ENCODE results near the gene FAM20C.

Gene FAM20C

GRCh38 chr7:191981-192649 is at the start of gene FAM20C:
Gene FAM20C, plus strand, starts transcription at chr7:192571. Its CDS starts 629 bp downstream, at chr7:193200.
- DNase-seq, result peak; percentile 21 to 64

- no peak for DNase-seq
Measured at GRCh38 chr7:143145-143751, 49.1 kb upstream of the FAM20C start.

- DNase-seq, result no peak
Measured at GRCh38 chr7:143811-144453, 48.4 kb upstream of the FAM20C start.

- no peak for DNase-seq
Measured at GRCh38 chr7:144454-144826, 47.9 kb upstream of the FAM20C start.

- no peak for DNase-seq
Measured at GRCh38 chr7:145863-146262, 46.5 kb upstream of the FAM20C start.

GRCh38 chr7:148543-148931 is 43.8 kb upstream of the FAM20C start:
- no peak for DNase-seq

- peak; percentile 98 to 99 for DNase-seq
Measured at GRCh38 chr7:148932-149790, 43.2 kb upstream of the FAM20C start.

GRCh38 chr7:149791-150636 is 42.4 kb upstream of the FAM20C start:
- DNase-seq, result peak in 1 of 2 donors; percentile 48

- peak in 1 of 2 donors; percentile 55 for DNase-seq
Measured at GRCh38 chr7:150811-151221, 41.6 kb upstream of the FAM20C start.

GRCh38 chr7:151346-152050 is 40.9 kb upstream of the FAM20C start:
- no peak for DNase-seq

- no peak for DNase-seq
Measured at GRCh38 chr7:152702-153391, 39.5 kb upstream of the FAM20C start.

GRCh38 chr7:153604-154003 is 38.8 kb upstream of the FAM20C start:
- no peak for DNase-seq

GRCh38 chr7:154096-154799 is 38.1 kb upstream of the FAM20C start:
- no peak for DNase-seq

- DNase-seq, result no peak
Measured at GRCh38 chr7:155469-155900, 36.9 kb upstream of the FAM20C start.

GRCh38 chr7:156111-157007 is 36.0 kb upstream of the FAM20C start:
- no peak for DNase-seq

- no peak for DNase-seq
Measured at GRCh38 chr7:157008-157310, 35.4 kb upstream of the FAM20C start.

GRCh38 chr7:157771-158625 is 34.4 kb upstream of the FAM20C start:
- DNase-seq, result no peak

- DNase-seq, result no peak
Measured at GRCh38 chr7:158771-159170, 33.6 kb upstream of the FAM20C start.
